Measurements from ENCODE around the gene LAMTOR1. TPM values are rescaled to one million over a fixed set of nuclear protein-coding genes. Genes with fewer than 3 reads are reported as not detected.
A peak's percentile ranks its signal among the peaks of the same experiment; 100 is the strongest.

Gene LAMTOR1
- total and polyA plus RNA-seq, 3 experiments from 2014 or later, result 77.3 to 82.3 (median 79.2) TPM

DNA sequence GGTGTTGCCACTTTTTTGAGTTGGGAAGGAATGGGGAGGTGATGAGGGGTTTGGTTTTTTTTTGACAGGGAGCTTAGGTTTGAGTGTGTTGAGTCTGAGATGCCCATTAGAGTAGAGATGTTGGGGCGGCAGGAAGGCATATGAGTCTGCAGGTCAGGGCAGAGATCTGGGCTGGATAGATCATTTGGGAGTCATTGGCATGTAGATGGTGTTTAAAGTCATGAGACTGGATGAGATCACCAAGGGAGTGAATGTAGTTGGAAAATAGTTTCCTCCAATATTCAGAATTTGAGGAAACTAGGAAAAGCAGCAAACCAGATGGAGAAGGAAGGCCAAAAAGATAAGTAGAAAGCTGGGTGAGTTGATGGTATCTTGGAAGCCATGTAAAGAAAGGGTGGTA is 11.5 kb upstream of the LAMTOR1 start:
- Histone ChIP-seq H3K36me3 (ENCODE audit: insufficient read depth, low read length) (peaks cover 6% of the 10 kb centered on the region), H3K27me3 (ENCODE audit: insufficient read depth, low read length, poor library complexity, severe bottlenecking) (no peaks in the 10 kb centered on the region), H3K4me3 (ENCODE audit: low read length) (no peak overlapping the region), H3K4me1 (ENCODE audit: insufficient read depth, low read length) (peaks cover 16% of the 10 kb centered on the region), H3K27ac (ENCODE audit: low read depth, low read length) (no peak overlapping the region), H3K9me3 (ENCODE audit: low read length) (no peaks in the 10 kb centered on the region)
- CTCF ChIA-PET, result interaction anchor here (0.9 to 2.6 kb wide), 3 partner anchors 23 to 29 kb away, joined by 3 to 7 read pairs (median 3); no protein-coding TSS in a partner anchor
- POLR2A ChIA-PET, result no interaction called here
- DNase-seq, result no peak
- peaks cover 24 to 25% (median 25%) of the 10 kb centered on the region in 3 donors for H3K4me1 Mint-ChIP-seq
- peak overlapping the region in 3 of 8 donors; percentile 48 to 96 (median 48) for H3K27ac Mint-ChIP-seq
- H3K36me3 Mint-ChIP-seq, result peaks cover 1 to 18% (median 9%) of the 10 kb centered on the region in 3 donors
- peaks cover 4 to 27% of the 10 kb centered on the region in 2 donors for H3K27me3 Mint-ChIP-seq
- no peaks in the 10 kb centered on the region for H3K9me3 Mint-ChIP-seq
- H3K4me3 Mint-ChIP-seq, result peak overlapping the region in 1 of 7 donors; percentile 6

DNA sequence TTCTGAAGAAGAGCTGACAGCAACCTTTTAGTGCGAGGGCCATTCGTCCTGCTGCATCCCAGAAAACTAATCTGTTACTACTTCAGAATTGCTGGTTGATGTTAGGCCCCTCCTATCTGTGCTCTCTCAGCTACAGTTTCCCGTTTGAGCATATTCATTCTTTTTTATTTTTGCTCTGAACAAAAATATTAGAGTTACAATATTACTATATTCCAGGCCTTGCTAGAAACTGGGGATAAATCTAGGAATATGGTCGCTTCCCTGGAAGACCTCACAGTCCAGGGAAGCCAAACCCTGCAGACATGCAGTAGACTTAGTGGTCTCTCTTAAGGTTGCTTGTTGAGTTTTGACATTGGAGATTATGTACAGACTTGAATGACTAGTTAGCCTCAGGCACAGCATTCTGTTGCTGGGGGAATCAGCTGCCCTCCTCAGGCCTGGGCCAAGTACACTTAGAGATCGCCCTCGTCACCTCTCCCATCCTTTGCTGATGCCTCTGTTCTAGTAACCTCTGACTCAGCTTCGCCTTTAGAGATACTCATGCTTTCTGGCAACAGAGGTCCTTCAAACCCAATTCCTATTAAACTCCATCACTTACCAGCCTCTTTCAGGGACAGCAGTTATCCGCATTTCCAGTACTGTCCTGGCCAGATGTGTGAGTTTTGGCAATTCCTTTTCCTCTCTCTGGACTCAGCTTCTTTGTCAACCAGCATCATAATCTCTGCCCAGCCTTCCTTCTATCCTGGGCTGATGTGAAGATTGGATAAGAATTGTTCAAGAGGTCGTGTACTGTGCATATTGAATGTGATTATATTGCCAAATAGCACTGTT is 10.1 kb upstream of the LAMTOR1 start:
- peak overlapping the region; percentile 96 to 100 (median 98) for H3K27ac Mint-ChIP-seq
- H3K36me3 Mint-ChIP-seq, result peaks cover 1 to 26% (median 9%) of the 10 kb centered on the region in 3 donors
- no peak for DNase-seq
- peaks cover 24 to 25% (median 25%) of the 10 kb centered on the region in 3 donors for H3K4me1 Mint-ChIP-seq
- ChIA-PET CTCF (interaction anchor here (0.8 to 2.6 kb wide), 6 partner anchors 31 to 185 kb away, joined by 3 to 7 read pairs (median 5); partner anchors contain the start of gene XNDC1N), POLR2A (interaction anchor here (1.0 to 2.5 kb wide), 7 partner anchors 9 to 184 kb away, joined by 3 to 13 read pairs (median 4); partner anchors contain the start of genes NUMA1 and RNF121)
- no peaks in the 10 kb centered on the region for H3K9me3 Mint-ChIP-seq
- no peaks in the 10 kb centered on the region for H3K27me3 ChIP-seq (ENCODE audit: insufficient read depth, low read length, poor library complexity, severe bottlenecking)
- H3K9me3 ChIP-seq (ENCODE audit: low read length), result no peaks in the 10 kb centered on the region
- peaks cover 4 to 14% of the 10 kb centered on the region in 2 donors for H3K27me3 Mint-ChIP-seq
- peak overlapping the region; percentile 89 for H3K27ac ChIP-seq (ENCODE audit: low read depth, low read length)
- peak overlapping the region; percentile 71 for H3K4me3 ChIP-seq (ENCODE audit: low read length)
- peak overlapping the region; percentile 94 to 99 (median 96) for H3K4me3 Mint-ChIP-seq
- H3K36me3 ChIP-seq (ENCODE audit: insufficient read depth, low read length), result peaks cover 6% of the 10 kb centered on the region
- peaks cover 16% of the 10 kb centered on the region for H3K4me1 ChIP-seq (ENCODE audit: insufficient read depth, low read length)

DNA sequence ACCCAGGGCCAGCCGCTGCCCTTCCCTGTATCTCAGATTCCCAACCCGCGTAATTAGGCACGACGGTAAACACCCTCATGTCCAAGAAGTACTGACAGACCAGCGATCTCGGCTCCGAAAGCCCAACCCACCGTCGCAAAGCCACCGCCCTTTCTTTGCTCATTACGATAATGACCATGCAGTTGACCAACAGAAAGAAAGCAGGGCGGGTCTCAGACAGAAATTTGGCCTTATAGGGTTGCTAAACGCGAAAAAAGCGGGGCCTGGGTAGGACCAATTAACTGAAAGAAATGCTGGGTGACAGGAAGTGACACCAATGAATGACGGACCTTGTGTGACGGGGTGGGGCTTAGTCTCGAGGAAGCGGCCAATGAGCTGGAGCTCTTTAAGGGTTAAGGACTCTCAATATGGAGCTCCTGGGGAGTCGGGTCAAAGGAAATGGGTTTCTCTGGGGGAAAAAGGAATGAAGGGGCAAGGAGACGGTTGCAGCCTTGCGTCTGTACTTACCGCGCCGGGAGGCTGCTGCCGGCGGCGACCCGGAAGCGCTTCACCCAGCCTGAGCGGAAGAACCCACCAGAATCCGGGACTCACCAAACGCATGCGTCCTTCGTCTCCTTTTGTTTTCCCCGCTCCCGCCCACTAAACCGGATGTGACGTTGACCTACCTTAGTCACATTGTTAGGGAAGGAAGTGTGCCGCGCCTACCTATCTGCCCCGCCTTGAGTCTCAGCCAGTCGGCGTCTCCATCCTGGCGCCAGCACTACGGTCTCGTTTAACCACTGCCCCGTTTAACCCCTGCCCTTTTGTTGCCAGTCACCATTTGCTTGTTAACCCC is 9.3 kb upstream of the LAMTOR1 start, which contains the start of gene ANAPC15:
ANAPC15 (minus strand) TSS at position 553 of the 835 bp plus-strand sequence. CDS start 1,419 bp downstream, outside the sequence.
- ChIA-PET CTCF (interaction anchor here (0.8 to 2.6 kb wide), 6 partner anchors 31 to 184 kb away, joined by 3 to 7 read pairs (median 5); partner anchors contain the start of gene XNDC1N), POLR2A (interaction anchor here (1.0 to 2.5 kb wide), 7 partner anchors 9 to 183 kb away, joined by 3 to 13 read pairs (median 4); partner anchors contain the start of genes NUMA1 and RNF121)
- peak within 1 kb of the TSS; percentile 89 for H3K27ac ChIP-seq (ENCODE audit: low read depth, low read length)
- peak within 1 kb of the TSS; percentile 96 to 100 (median 98) for H3K27ac Mint-ChIP-seq
- peaks cover 3 to 33% (median 9%) of the 10 kb centered on the region in 3 donors for H3K36me3 Mint-ChIP-seq
- no peaks in the 10 kb centered on the region for H3K9me3 ChIP-seq (ENCODE audit: low read length)
- H3K9me3 Mint-ChIP-seq, result no peaks in the 10 kb centered on the region
- peaks cover 4 to 9% of the 10 kb centered on the region in 2 donors for H3K27me3 Mint-ChIP-seq
- H3K4me3 Mint-ChIP-seq, result peak within 1 kb of the TSS; percentile 94 to 99 (median 96)
- peaks cover 24 to 25% (median 25%) of the 10 kb centered on the region in 3 donors for H3K4me1 Mint-ChIP-seq
- DNase-seq, result peak; percentile 92 to 99 (median 99)
- H3K4me3 ChIP-seq (ENCODE audit: low read length), result peak within 1 kb of the TSS; percentile 71
- H3K36me3 ChIP-seq (ENCODE audit: insufficient read depth, low read length), result peaks cover 6% of the 10 kb centered on the region
- no peaks in the 10 kb centered on the region for H3K27me3 ChIP-seq (ENCODE audit: insufficient read depth, low read length, poor library complexity, severe bottlenecking)
- peaks cover 16% of the 10 kb centered on the region for H3K4me1 ChIP-seq (ENCODE audit: insufficient read depth, low read length)

DNA sequence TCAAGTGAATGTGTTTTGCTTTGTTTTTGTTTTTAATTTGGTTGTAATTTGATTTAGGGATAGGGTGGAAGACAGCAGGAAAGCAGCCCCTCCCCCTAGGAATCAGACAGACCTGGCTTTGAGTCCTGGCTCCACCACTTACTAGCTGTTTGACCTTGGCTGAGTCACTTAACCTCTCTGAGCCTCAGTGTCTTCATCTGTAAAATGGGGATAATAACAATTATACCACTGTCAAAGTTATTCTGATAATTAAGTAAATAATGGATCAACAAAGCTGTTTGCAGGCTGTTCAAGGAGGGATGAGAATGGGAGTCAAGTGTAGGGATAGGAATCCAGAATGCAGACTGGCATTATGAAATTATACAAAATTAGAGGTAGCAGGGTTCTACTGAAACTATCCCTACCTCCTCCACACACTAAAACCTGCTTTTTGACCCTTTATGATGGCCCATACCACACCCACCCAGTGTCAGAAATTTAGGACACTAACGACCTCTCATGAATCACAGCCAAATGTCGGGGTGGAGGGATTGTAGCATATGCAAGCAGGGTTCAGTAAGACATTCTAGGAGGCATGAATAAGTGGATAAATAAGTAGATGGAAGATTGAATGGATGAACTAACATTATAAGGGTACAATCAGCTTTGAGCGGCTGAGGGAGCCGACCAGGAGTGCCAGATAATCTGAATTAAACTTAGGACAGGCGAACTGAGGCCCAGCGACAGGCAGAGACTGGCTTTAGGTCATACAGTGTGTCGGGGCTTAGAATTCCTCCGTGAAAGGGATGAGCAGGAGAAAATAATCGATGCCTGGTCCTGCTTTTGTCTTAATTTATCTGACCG is 8.4 kb upstream of the LAMTOR1 start:
- ChIA-PET CTCF (interaction anchor here (1.0 to 2.6 kb wide), 5 partner anchors 9 to 86 kb away, joined by 4 to 7 read pairs (median 4); partner anchors contain the start of gene LAMTOR1), POLR2A (interaction anchor here (1.0 to 2.5 kb wide), 5 partner anchors 8 to 71 kb away, joined by 3 to 13 read pairs (median 4); no protein-coding TSS in a partner anchor)
- H3K27me3 Mint-ChIP-seq, result peaks cover 0 to 3% of the 10 kb centered on the region in 2 donors
- Histone ChIP-seq H3K36me3 (ENCODE audit: insufficient read depth, low read length) (peaks cover 6% of the 10 kb centered on the region), H3K9me3 (ENCODE audit: low read length) (no peaks in the 10 kb centered on the region), H3K4me1 (ENCODE audit: insufficient read depth, low read length) (peaks cover 16% of the 10 kb centered on the region), H3K4me3 (ENCODE audit: low read length) (peak overlapping the region; percentile 71), H3K27me3 (ENCODE audit: insufficient read depth, low read length, poor library complexity, severe bottlenecking) (no peaks in the 10 kb centered on the region), H3K27ac (ENCODE audit: low read depth, low read length) (peak overlapping the region; percentile 89)
- peaks cover 24 to 25% (median 25%) of the 10 kb centered on the region in 3 donors for H3K4me1 Mint-ChIP-seq
- DNase-seq, result no peak
- no peaks in the 10 kb centered on the region for H3K9me3 Mint-ChIP-seq
- peaks cover 5 to 37% (median 9%) of the 10 kb centered on the region in 3 donors for H3K36me3 Mint-ChIP-seq
- peak overlapping the region; percentile 94 to 99 (median 96) for H3K4me3 Mint-ChIP-seq
- peak overlapping the region; percentile 96 to 100 (median 98) for H3K27ac Mint-ChIP-seq

GRCh38 chr11:72105888-72106287 is 2.8 kb upstream of the LAMTOR1 start, which contains the start of gene TOMT:
Gene TOMT, plus strand, starts transcription at chr11:72105924. Its CDS starts 28 bp downstream, at chr11:72105952.
- Mint-ChIP-seq H3K4me3 (peak within 1 kb of the TSS in 3 of 7 donors; percentile 25 to 63 (median 47)), H3K4me1 (peaks cover 30 to 36% (median 33%) of the 10 kb centered on the region in 3 donors), H3K36me3 (peaks cover 5 to 35% (median 6%) of the 10 kb centered on the region in 3 donors), H3K27ac (peak within 1 kb of the TSS in 7 of 8 donors; percentile 23 to 95 (median 66)), H3K9me3 (no peaks in the 10 kb centered on the region), H3K27me3 (no peaks in the 10 kb centered on the region)
- Histone ChIP-seq H3K4me3 (ENCODE audit: low read length) (no peak within 1 kb of the TSS), H3K4me1 (ENCODE audit: insufficient read depth, low read length) (peaks cover 27% of the 10 kb centered on the region), H3K36me3 (ENCODE audit: insufficient read depth, low read length) (peaks cover 6% of the 10 kb centered on the region), H3K9me3 (ENCODE audit: low read length) (no peaks in the 10 kb centered on the region), H3K27ac (ENCODE audit: low read depth, low read length) (no peak within 1 kb of the TSS), H3K27me3 (ENCODE audit: insufficient read depth, low read length, poor library complexity, severe bottlenecking) (no peaks in the 10 kb centered on the region)
- ChIA-PET POLR2A (interaction anchor here (0.5 kb wide), 1 partner anchor 49 kb away, joined by 3 read pairs; no protein-coding TSS in a partner anchor), CTCF (interaction anchor here (1.2 kb wide), 1 partner anchor 20 kb away, joined by 3 read pairs; no protein-coding TSS in a partner anchor)
- DNase-seq, result no peak

DNA sequence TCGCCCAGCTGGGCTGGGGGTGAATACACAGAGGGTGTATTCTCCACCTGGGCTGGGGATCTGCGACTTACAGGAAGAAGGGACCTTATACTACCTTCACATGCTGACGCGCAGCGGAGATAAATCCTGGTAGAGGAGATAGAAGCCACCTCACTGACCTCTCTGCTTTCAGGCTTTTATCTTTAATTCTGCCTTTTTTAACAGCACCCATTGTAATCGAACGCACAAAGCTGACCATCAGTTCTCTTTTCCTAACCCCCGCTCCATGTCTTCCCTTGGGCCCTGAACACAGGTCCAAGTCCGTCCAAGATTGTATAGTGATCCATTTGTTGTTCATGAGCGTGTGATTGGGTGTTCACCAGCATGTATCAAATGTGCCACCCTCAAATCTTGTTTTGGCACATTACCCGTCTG is 664 bp upstream of the LAMTOR1 start:
- Histone ChIP-seq H3K4me1 (ENCODE audit: insufficient read depth, low read length) (peaks cover 31% of the 10 kb centered on the region), H3K9me3 (ENCODE audit: low read length) (no peaks in the 10 kb centered on the region), H3K4me3 (ENCODE audit: low read length) (peak overlapping the region; percentile 62), H3K36me3 (ENCODE audit: insufficient read depth, low read length) (peaks cover 7% of the 10 kb centered on the region), H3K27ac (ENCODE audit: low read depth, low read length) (peak overlapping the region; percentile 68), H3K27me3 (ENCODE audit: insufficient read depth, low read length, poor library complexity, severe bottlenecking) (no peaks in the 10 kb centered on the region)
- POLR2A ChIA-PET, result interaction anchor here (1.0 kb wide), 1 partner anchor 9 kb away, joined by 3 read pairs; the partner anchor contains the start of gene ANAPC15
- H3K27ac Mint-ChIP-seq, result peak overlapping the region; percentile 73 to 98 (median 96)
- peaks cover 0 to 36% (median 6%) of the 10 kb centered on the region in 3 donors for H3K36me3 Mint-ChIP-seq
- H3K4me3 Mint-ChIP-seq, result peak overlapping the region; percentile 82 to 98 (median 89)
- peaks cover 37 to 47% (median 43%) of the 10 kb centered on the region in 3 donors for H3K4me1 Mint-ChIP-seq
- no peaks in the 10 kb centered on the region for H3K9me3 Mint-ChIP-seq
- CTCF ChIA-PET, result no interaction called here
- no peak for DNase-seq
- H3K27me3 Mint-ChIP-seq, result no peaks in the 10 kb centered on the region
